Dendritic cell treated with granulocyte-macrophage colony-stimulating factor and Interleukin-4, amounts not matched to agents 40 ng/mL and 50 ng/mL, for 4 days (primary cell): ENCODE data around the gene FRMD3.

Source experiments
- H3K27ac Mint-ChIP-seq: one replicate; pipeline ENCODE4 v1.8.0; 2022; ENCODE audit warnings: mild to moderate bottlenecking, mixed read lengths
- H3K27me3 Mint-ChIP-seq: one replicate; pipeline ENCODE4 v1.8.0; 2022; ENCODE audit warnings: mild to moderate bottlenecking, mixed read lengths
- H3K36me3 Mint-ChIP-seq: one replicate; pipeline ENCODE4 v1.8.0; 2022; ENCODE audit warnings: low read depth, mixed read lengths
- H3K4me1 Mint-ChIP-seq: one replicate; pipeline ENCODE4 v1.8.0; 2022; ENCODE audit warnings: low read depth, mixed read lengths
- H3K4me3 Mint-ChIP-seq: one replicate; pipeline ENCODE4 v1.8.0; 2022; ENCODE audit warnings: mild to moderate bottlenecking, moderate library complexity, mixed read lengths
- H3K9me3 Mint-ChIP-seq: one replicate; pipeline ENCODE4 v1.8.0; 2022; ENCODE audit warnings: mixed read lengths
- intact Hi-C: fragments of 100-400 bp; cut with micrococcal nuclease; formaldehyde crosslinking; loops from one replicate; pipeline ENCODE4 v1.15.0; 2022

FRMD3 gene

DNA sequence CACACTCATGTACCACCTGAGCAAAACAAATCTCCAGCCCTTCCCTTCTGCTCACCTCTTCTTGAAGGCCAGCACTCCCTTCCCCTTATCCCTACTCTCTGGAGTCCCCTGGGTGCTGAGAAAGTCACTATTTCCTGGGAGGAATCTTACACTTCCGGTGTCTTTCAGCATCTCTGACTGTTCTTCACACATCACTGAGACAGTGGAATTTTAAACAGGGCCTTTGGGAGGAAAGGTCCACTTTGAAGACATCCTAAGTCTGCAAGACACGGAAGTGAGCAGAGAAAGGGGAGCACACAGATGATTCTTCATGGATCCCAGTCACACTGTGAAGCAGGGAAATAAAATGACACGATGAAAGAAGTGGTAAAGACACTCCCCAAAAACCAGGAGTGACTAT lies 25.6 kb downstream of the FRMD3 start:
- no peak overlapping the region for H3K27ac Mint-ChIP-seq
- no peaks in the 10 kb centered on the region for H3K9me3 Mint-ChIP-seq
- peaks cover 42% of the 10 kb centered on the region for H3K4me1 Mint-ChIP-seq
- H3K27me3 Mint-ChIP-seq = no peaks in the 10 kb centered on the region
- H3K4me3 Mint-ChIP-seq = no peak overlapping the region
- intact Hi-C loops = no loop called here
- no peaks in the 10 kb centered on the region for H3K36me3 Mint-ChIP-seq

GRCh38 chr9:83511051-83511450 lies 27.1 kb downstream of the FRMD3 start:
- intact Hi-C loops = no loop called here
- Mint-ChIP-seq H3K36me3 (no peaks in the 10 kb centered on the region), H3K9me3 (no peaks in the 10 kb centered on the region), H3K4me1 (peaks cover 39% of the 10 kb centered on the region), H3K27ac (no peak overlapping the region), H3K4me3 (no peak overlapping the region), H3K27me3 (no peaks in the 10 kb centered on the region)

GRCh38 chr9:83509402-83509801 lies 28.8 kb downstream of the FRMD3 start:
- no peaks in the 10 kb centered on the region for H3K36me3 Mint-ChIP-seq
- H3K4me1 Mint-ChIP-seq = peaks cover 39% of the 10 kb centered on the region
- H3K27me3 Mint-ChIP-seq = no peaks in the 10 kb centered on the region
- H3K27ac Mint-ChIP-seq = no peak overlapping the region
- intact Hi-C loops = no loop called here
- no peaks in the 10 kb centered on the region for H3K9me3 Mint-ChIP-seq
- H3K4me3 Mint-ChIP-seq = no peak overlapping the region

DNA sequence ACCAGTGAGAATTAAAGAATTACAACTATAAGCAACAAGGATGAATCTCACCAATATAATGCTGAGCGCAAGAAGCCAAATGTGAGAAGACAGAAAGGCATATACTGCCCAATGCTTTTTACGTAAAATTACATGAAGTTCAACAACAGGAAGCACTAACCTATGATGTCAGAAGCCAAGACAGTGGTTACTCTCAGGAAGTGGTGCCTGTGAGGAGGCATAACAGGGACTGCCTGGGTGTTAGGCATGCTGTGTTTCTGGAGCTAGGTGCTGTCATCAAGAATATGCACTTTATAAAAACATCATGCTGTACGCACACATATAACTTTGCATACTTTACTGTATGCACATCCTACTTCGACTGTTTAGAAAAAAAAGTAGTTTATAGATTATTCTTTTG lies 30.1 kb downstream of the FRMD3 start:
- Mint-ChIP-seq H3K36me3 (no peaks in the 10 kb centered on the region), H3K27ac (peak overlapping the region; percentile 39), H3K4me3 (no peak overlapping the region), H3K27me3 (no peaks in the 10 kb centered on the region), H3K9me3 (no peaks in the 10 kb centered on the region), H3K4me1 (peaks cover 38% of the 10 kb centered on the region)
- intact Hi-C loops = no loop called here

- no peak overlapping the region for H3K27ac Mint-ChIP-seq
Measured at GRCh38 chr9:83505282-83505681, 32.9 kb downstream of the FRMD3 start.

DNA sequence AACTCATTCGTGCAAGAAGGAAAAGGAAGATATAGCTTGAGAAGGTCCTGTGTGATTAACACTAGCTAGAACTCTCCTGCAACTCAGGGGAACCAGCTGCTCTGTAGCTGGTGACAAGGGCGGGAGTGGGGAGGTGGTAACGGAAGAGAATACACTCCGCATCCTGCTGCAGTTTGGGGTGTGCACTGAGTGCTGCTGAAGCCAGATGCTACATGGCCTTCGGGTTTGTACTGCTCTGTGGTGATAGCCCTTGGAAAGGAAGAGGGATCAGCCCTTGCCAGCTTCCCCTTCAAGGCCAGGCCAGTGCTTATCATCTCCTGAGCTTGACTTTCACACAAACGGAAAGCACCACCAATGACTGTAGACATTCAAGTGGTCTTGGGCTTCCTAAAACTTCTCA lies 34.3 kb downstream of the FRMD3 start:
- Mint-ChIP-seq H3K27me3 (no peaks in the 10 kb centered on the region), H3K27ac (no peak overlapping the region), H3K4me3 (no peak overlapping the region), H3K36me3 (no peaks in the 10 kb centered on the region), H3K9me3 (no peaks in the 10 kb centered on the region), H3K4me1 (peaks cover 6% of the 10 kb centered on the region)
- intact Hi-C loops = no loop called here

More at GRCh38 chr9:83505282-83505681, 32.9 kb downstream of the FRMD3 start:
- Mint-ChIP-seq H3K9me3 (no peaks in the 10 kb centered on the region), H3K36me3 (no peaks in the 10 kb centered on the region), H3K4me1 (peaks cover 11% of the 10 kb centered on the region), H3K4me3 (no peak overlapping the region), H3K27me3 (no peaks in the 10 kb centered on the region)
- intact Hi-C loops = no loop called here

GRCh38 chr9:83501565-83501964 lies 36.6 kb downstream of the FRMD3 start:
- no peak overlapping the region for H3K27ac Mint-ChIP-seq
- H3K4me1 Mint-ChIP-seq = no peaks in the 10 kb centered on the region
- no peaks in the 10 kb centered on the region for H3K9me3 Mint-ChIP-seq
- no peaks in the 10 kb centered on the region for H3K27me3 Mint-ChIP-seq
- no peak overlapping the region for H3K4me3 Mint-ChIP-seq
- H3K36me3 Mint-ChIP-seq = no peaks in the 10 kb centered on the region
- intact Hi-C loops = no loop called here

- no peaks in the 10 kb centered on the region for H3K9me3 Mint-ChIP-seq
- H3K4me3 Mint-ChIP-seq = no peak overlapping the region
- no peaks in the 10 kb centered on the region for H3K4me1 Mint-ChIP-seq
- H3K36me3 Mint-ChIP-seq = no peaks in the 10 kb centered on the region
- H3K27me3 Mint-ChIP-seq = no peaks in the 10 kb centered on the region
- no peak overlapping the region for H3K27ac Mint-ChIP-seq
- intact Hi-C loops = no loop called here
Measured at GRCh38 chr9:83497441-83497840, 40.8 kb downstream of the FRMD3 start.

DNA sequence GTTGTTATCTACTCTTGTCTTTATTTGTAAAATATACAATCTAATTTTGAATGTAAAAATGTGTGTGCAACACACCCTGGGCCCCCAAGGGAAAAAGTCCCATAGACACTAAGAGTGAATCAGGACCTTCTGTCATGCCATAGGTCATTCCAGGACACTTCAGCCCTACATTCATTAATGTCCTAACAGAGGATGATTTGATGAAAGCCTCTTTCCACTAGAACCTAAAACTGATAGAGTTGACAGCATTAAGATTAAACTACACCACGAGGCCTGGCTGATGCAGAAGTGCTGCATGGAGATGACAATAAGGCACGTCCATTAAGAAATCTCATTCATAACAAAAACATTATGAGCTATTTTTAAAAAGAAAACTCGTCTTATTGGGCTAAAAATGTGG lies 46.2 kb downstream of the FRMD3 start:
- intact Hi-C loops = no loop called here
- Mint-ChIP-seq H3K36me3 (no peaks in the 10 kb centered on the region), H3K27ac (no peak overlapping the region), H3K9me3 (no peaks in the 10 kb centered on the region), H3K27me3 (no peaks in the 10 kb centered on the region), H3K4me3 (no peak overlapping the region), H3K4me1 (no peaks in the 10 kb centered on the region)

GRCh38 chr9:83491413-83491812 lies 46.8 kb downstream of the FRMD3 start:
- Mint-ChIP-seq H3K4me3 (no peak overlapping the region), H3K9me3 (no peaks in the 10 kb centered on the region), H3K27me3 (no peaks in the 10 kb centered on the region), H3K4me1 (no peaks in the 10 kb centered on the region), H3K36me3 (no peaks in the 10 kb centered on the region), H3K27ac (no peak overlapping the region)
- intact Hi-C loops = no loop called here

GRCh38 chr9:83489961-83490360 lies 48.2 kb downstream of the FRMD3 start:
- Mint-ChIP-seq H3K4me3 (no peak overlapping the region), H3K4me1 (no peaks in the 10 kb centered on the region), H3K9me3 (no peaks in the 10 kb centered on the region), H3K27ac (no peak overlapping the region), H3K27me3 (no peaks in the 10 kb centered on the region), H3K36me3 (no peaks in the 10 kb centered on the region)
- intact Hi-C loops = no loop called here

GRCh38 chr9:83484990-83485389 lies 53.2 kb downstream of the FRMD3 start:
- Mint-ChIP-seq H3K36me3 (no peaks in the 10 kb centered on the region), H3K27ac (no peak overlapping the region), H3K9me3 (peaks cover 11% of the 10 kb centered on the region), H3K4me3 (no peak overlapping the region), H3K4me1 (peaks cover 9% of the 10 kb centered on the region), H3K27me3 (no peaks in the 10 kb centered on the region)
- intact Hi-C loops = no loop called here

GRCh38 chr9:83483223-83483622 lies 55.0 kb downstream of the FRMD3 start:
- H3K27me3 Mint-ChIP-seq = peaks cover 1% of the 10 kb centered on the region
- H3K36me3 Mint-ChIP-seq = peaks cover 7% of the 10 kb centered on the region
- intact Hi-C loops = no loop called here
- H3K27ac Mint-ChIP-seq = no peak overlapping the region
- no peak overlapping the region for H3K4me3 Mint-ChIP-seq
- H3K9me3 Mint-ChIP-seq = peaks cover 23% of the 10 kb centered on the region
- H3K4me1 Mint-ChIP-seq = peaks cover 16% of the 10 kb centered on the region

DNA sequence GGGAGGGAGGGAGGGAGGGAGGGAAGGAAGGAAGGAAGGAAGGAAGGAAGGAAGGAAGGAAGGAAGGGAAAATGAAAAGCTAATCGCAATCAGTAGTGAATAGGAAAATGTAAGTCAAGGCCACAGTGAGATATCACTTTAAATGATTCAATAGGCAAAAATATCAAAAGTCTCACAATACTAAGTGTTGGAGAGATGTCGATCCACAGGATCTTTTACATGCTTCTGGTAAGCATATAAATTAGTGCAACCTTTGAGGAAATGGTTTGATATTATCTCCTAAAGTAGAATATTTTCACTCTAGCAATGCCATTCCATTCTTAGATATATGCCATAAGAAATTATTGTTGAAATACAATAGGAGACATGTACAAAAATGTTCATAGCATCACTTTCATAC lies 58.4 kb downstream of the FRMD3 start:
- intact Hi-C loops = loop anchor here (10.0 kb wide), 1 partner anchor 55 kb away; the partner anchor contains the start of gene FRMD3
- H3K4me3 Mint-ChIP-seq = no peak overlapping the region
- H3K4me1 Mint-ChIP-seq = peaks cover 16% of the 10 kb centered on the region
- peaks cover 1% of the 10 kb centered on the region for H3K27me3 Mint-ChIP-seq
- peaks cover 7% of the 10 kb centered on the region for H3K36me3 Mint-ChIP-seq
- H3K9me3 Mint-ChIP-seq = peaks cover 23% of the 10 kb centered on the region
- H3K27ac Mint-ChIP-seq = no peak overlapping the region

GRCh38 chr9:83477571-83477970 lies 60.6 kb downstream of the FRMD3 start:
- H3K36me3 Mint-ChIP-seq = peaks cover 7% of the 10 kb centered on the region
- H3K27ac Mint-ChIP-seq = no peak overlapping the region
- H3K4me3 Mint-ChIP-seq = no peak overlapping the region
- peaks cover 1% of the 10 kb centered on the region for H3K27me3 Mint-ChIP-seq
- H3K4me1 Mint-ChIP-seq = peaks cover 22% of the 10 kb centered on the region
- intact Hi-C loops = loop anchor here (10.0 kb wide), 1 partner anchor 57 kb away; the partner anchor contains the start of gene FRMD3
- H3K9me3 Mint-ChIP-seq = peaks cover 13% of the 10 kb centered on the region
